ENCODE results near the gene TP53INP2.
"Not testable (repeated sequence)": the region's sequence is repeated elsewhere in the genome, so short reads cannot be mapped to it uniquely, and the experiment has no call there.

TP53INP2 gene

GRCh38 chr20:34710861-34711574, 6.9 kb downstream of the TP53INP2 start:
- no peak for TF ChIP-seq CTCF (IDR thresholded peaks at IDR 0.05; ENCODE audit: low read depth, low read length, missing control alignments)
- DNase-seq (ENCODE audit: extremely low read depth, low read depth), result no peak
- no peak overlapping the region for H3K4me3 ChIP-seq (replicated peaks; ENCODE audit: low read depth, low read length)

GRCh38 chr20:34711813-34712430, 7.8 kb downstream of the TP53INP2 start:
- TF ChIP-seq CTCF (IDR thresholded peaks at IDR 0.05; ENCODE audit: low read depth, low read length, missing control alignments), result no peak

GRCh38 chr20:34712525-34713192, 8.5 kb downstream of the TP53INP2 start:
- no peak for DNase-seq (ENCODE audit: extremely low read depth, low read depth)
- TF ChIP-seq CTCF (IDR thresholded peaks at IDR 0.05; ENCODE audit: low read depth, low read length, missing control alignments), result no peak
- H3K4me3 ChIP-seq (replicated peaks; ENCODE audit: low read depth, low read length), result no peak overlapping the region

More at GRCh38 chr20:34711813-34712430, 7.8 kb downstream of the TP53INP2 start:
- no peak overlapping the region for H3K4me3 ChIP-seq (replicated peaks; ENCODE audit: low read depth, low read length)
- DNase-seq (ENCODE audit: extremely low read depth, low read depth), result no peak

- peak; percentile 89 for DNase-seq (ENCODE audit: extremely low read depth, low read depth)
- TF ChIP-seq CTCF (IDR thresholded peaks at IDR 0.05; ENCODE audit: low read depth, low read length, missing control alignments), result no peak
- H3K4me3 ChIP-seq (replicated peaks; ENCODE audit: low read depth, low read length), result no peak overlapping the region
Measured at GRCh38 chr20:34713194-34713943, 9.2 kb downstream of the TP53INP2 start.

DNA sequence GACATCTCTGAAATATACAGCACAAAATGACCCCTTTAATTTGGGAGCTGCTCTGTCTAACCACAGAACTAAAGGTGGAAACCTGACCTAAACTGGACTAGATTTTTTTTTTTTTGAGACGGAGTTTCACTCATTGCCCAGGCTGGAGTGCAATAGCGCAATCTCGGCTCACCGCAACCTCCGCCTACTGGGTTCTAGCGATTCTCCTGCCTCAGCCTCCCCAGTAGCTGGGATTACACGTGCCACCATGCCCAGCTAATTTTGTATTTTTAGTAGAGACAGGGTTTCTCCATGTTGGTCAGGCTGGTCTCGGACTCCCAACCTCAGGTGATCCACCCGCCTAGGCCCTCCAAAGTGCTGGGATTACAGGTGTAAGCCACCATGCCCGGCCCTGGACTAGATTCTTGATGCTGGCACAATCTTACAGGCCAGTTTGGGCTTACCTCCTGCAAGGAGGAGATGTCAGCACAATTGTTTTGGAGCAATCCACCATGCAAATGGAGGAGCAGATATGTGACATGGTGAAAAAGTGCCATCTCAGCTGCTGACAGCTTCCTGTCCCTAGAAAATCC, 9.9 kb downstream of the TP53INP2 start:
- not testable (repeated sequence) for H3K4me3 ChIP-seq (replicated peaks; ENCODE audit: low read depth, low read length); DNase-seq (ENCODE audit: extremely low read depth, low read depth)

GRCh38 chr20:34715384-34715783, 11.2 kb downstream of the TP53INP2 start:
- no peak overlapping the region for H3K4me3 ChIP-seq (replicated peaks; ENCODE audit: low read depth, low read length)
- DNase-seq (ENCODE audit: extremely low read depth, low read depth), result no peak
- TF ChIP-seq CTCF (IDR thresholded peaks at IDR 0.05; ENCODE audit: low read depth, low read length, missing control alignments), result no peak

All from HFF-Myc (cell line).